ENCODE measurements around the gene MCM10.

DNA sequence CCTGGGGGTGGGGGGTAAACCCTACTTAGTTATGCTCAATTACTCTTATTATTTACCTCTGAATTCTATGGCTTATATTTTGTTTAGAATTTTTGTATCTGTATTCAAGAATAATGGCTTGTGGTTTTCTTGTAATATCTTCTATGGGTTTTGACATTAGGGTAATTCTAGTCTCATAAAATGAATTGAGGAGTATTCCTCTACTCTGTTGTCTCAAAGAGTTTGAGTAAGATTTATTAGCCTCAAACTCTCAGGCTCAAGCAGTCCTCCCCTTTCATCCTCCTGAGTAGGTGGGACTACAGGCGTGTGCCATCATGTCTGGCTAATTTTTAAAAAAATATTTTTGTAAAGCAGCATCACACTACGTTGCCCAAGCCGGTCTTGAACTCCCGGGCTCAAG lies 92.4 kb downstream of the MCM10 start:
- TF ChIP-seq, protein P1, sequence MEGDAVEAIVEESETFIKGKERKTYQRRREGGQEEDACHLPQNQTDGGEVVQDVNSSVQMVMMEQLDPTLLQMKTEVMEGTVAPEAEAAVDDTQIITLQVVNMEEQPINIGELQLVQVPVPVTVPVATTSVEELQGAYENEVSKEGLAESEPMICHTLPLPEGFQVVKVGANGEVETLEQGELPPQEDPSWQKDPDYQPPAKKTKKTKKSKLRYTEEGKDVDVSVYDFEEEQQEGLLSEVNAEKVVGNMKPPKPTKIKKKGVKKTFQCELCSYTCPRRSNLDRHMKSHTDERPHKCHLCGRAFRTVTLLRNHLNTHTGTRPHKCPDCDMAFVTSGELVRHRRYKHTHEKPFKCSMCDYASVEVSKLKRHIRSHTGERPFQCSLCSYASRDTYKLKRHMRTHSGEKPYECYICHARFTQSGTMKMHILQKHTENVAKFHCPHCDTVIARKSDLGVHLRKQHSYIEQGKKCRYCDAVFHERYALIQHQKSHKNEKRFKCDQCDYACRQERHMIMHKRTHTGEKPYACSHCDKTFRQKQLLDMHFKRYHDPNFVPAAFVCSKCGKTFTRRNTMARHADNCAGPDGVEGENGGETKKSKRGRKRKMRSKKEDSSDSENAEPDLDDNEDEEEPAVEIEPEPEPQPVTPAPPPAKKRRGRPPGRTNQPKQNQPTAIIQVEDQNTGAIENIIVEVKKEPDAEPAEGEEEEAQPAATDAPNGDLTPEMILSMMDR (IDR thresholded peaks at IDR 0.05): no peak
- TF ChIP-seq EZH2phosphoT487 (IDR thresholded peaks at IDR 0.05): no peak
- no peak for TF ChIP-seq EZH2 (IDR thresholded peaks at IDR 0.05)

Data from neural progenitor cell (in vitro differentiated cells).